ENCODE results near the gene RALB. TPM values are rescaled to one million over a fixed set of nuclear protein-coding genes. Genes with fewer than 3 reads are reported as not detected.

RALB gene
- total RNA-seq, 1 experiment from 2014 or later = 7.2 TPM

- H3K4me2 ChIP-seq (ENCODE audit: low read depth, low read length, poor library complexity, severe bottlenecking) = peak overlapping the region; percentile 78
- no peaks in the 10 kb centered on the region for H3K27me3 ChIP-seq (ENCODE audit: low read length)
- H4K20me1 ChIP-seq (ENCODE audit: insufficient read depth, low read depth, low read length) = no peaks in the 10 kb centered on the region
- H3K27ac ChIP-seq (ENCODE audit: low read length) = peak overlapping the region; percentile 95
- no peaks in the 10 kb centered on the region for H3K9me2 ChIP-seq (replicated peaks; ENCODE audit: insufficient read depth, low read length)
- H2AFZ ChIP-seq (ENCODE audit: low read length) = peak overlapping the region; percentile 93
- no peaks in the 10 kb centered on the region for H3K79me2 ChIP-seq (ENCODE audit: low read length)
- H3K4me3 ChIP-seq (ENCODE audit: low read length) = peak overlapping the region; percentile 58
- peaks cover 70% of the 10 kb centered on the region for H3K4me1 ChIP-seq (ENCODE audit: low read length)
- H3K36me3 ChIP-seq (ENCODE audit: insufficient read depth, low read length) = no peaks in the 10 kb centered on the region
- H3K9me3 ChIP-seq (ENCODE audit: low read length) = no peaks in the 10 kb centered on the region
- H3K9ac ChIP-seq (ENCODE audit: low read length) = peak overlapping the region; percentile 74
- peak; percentile 95 for DNase-seq
Measured at GRCh38 chr2:120341977-120342376, 89.3 kb downstream of the RALB start.

GRCh38 chr2:120342446-120342845 is 89.8 kb downstream of the RALB start:
- H3K27ac ChIP-seq (ENCODE audit: low read length) = peak overlapping the region; percentile 95
- peak overlapping the region; percentile 58 for H3K4me3 ChIP-seq (ENCODE audit: low read length)
- H3K9ac ChIP-seq (ENCODE audit: low read length) = peak overlapping the region; percentile 74
- H2AFZ ChIP-seq (ENCODE audit: low read length) = peak overlapping the region; percentile 93
- H3K79me2 ChIP-seq (ENCODE audit: low read length) = no peaks in the 10 kb centered on the region
- H3K9me2 ChIP-seq (replicated peaks; ENCODE audit: insufficient read depth, low read length) = no peaks in the 10 kb centered on the region
- H3K4me1 ChIP-seq (ENCODE audit: low read length) = peaks cover 65% of the 10 kb centered on the region
- no peaks in the 10 kb centered on the region for H3K27me3 ChIP-seq (ENCODE audit: low read length)
- no peaks in the 10 kb centered on the region for H3K9me3 ChIP-seq (ENCODE audit: low read length)
- H3K36me3 ChIP-seq (ENCODE audit: insufficient read depth, low read length) = no peaks in the 10 kb centered on the region
- no peaks in the 10 kb centered on the region for H4K20me1 ChIP-seq (ENCODE audit: insufficient read depth, low read depth, low read length)
- peak; percentile 57 for DNase-seq
- peak overlapping the region; percentile 78 for H3K4me2 ChIP-seq (ENCODE audit: low read depth, low read length, poor library complexity, severe bottlenecking)

- peak overlapping the region; percentile 95 for H3K27ac ChIP-seq (ENCODE audit: low read length)
- H3K4me2 ChIP-seq (ENCODE audit: low read depth, low read length, poor library complexity, severe bottlenecking) = peak overlapping the region; percentile 78
- no peaks in the 10 kb centered on the region for H3K79me2 ChIP-seq (ENCODE audit: low read length)
- peak; percentile 51 for DNase-seq
- H3K27me3 ChIP-seq (ENCODE audit: low read length) = no peaks in the 10 kb centered on the region
- peak overlapping the region; percentile 74 for H3K9ac ChIP-seq (ENCODE audit: low read length)
- peak overlapping the region; percentile 93 for H2AFZ ChIP-seq (ENCODE audit: low read length)
- peaks cover 59% of the 10 kb centered on the region for H3K4me1 ChIP-seq (ENCODE audit: low read length)
- no peaks in the 10 kb centered on the region for H3K36me3 ChIP-seq (ENCODE audit: insufficient read depth, low read length)
- H3K4me3 ChIP-seq (ENCODE audit: low read length) = peak overlapping the region; percentile 58; the same call in 1 of the 2 replicates
- H4K20me1 ChIP-seq (ENCODE audit: insufficient read depth, low read depth, low read length) = no peaks in the 10 kb centered on the region
- no peaks in the 10 kb centered on the region for H3K9me2 ChIP-seq (replicated peaks; ENCODE audit: insufficient read depth, low read length)
- H3K9me3 ChIP-seq (ENCODE audit: low read length) = no peaks in the 10 kb centered on the region
Measured at GRCh38 chr2:120343100-120343432, 90.4 kb downstream of the RALB start.

GRCh38 chr2:120343433-120344105 is 90.9 kb downstream of the RALB start:
- Histone ChIP-seq H3K4me3 (ENCODE audit: low read length) (peak overlapping the region; percentile 58; the same call in 1 of the 2 replicates), H3K9ac (ENCODE audit: low read length) (peak overlapping the region; percentile 74), H3K4me2 (ENCODE audit: low read depth, low read length, poor library complexity, severe bottlenecking) (peak overlapping the region; percentile 78), H3K79me2 (ENCODE audit: low read length) (no peaks in the 10 kb centered on the region), H3K4me1 (ENCODE audit: low read length) (peaks cover 54% of the 10 kb centered on the region), H3K9me3 (ENCODE audit: low read length) (no peaks in the 10 kb centered on the region), H3K36me3 (ENCODE audit: insufficient read depth, low read length) (no peaks in the 10 kb centered on the region), H4K20me1 (ENCODE audit: insufficient read depth, low read depth, low read length) (no peaks in the 10 kb centered on the region), H3K9me2 (replicated peaks; ENCODE audit: insufficient read depth, low read length) (no peaks in the 10 kb centered on the region), H2AFZ (ENCODE audit: low read length) (peak overlapping the region; percentile 93), H3K27ac (ENCODE audit: low read length) (peak overlapping the region; percentile 95), H3K27me3 (ENCODE audit: low read length) (no peaks in the 10 kb centered on the region)
- peak; percentile 90 for DNase-seq

Small RNAs within 50 kb of the gene (small RNA-seq; reads per million reads assigned to genes)
- not detected for gene MTND4LP14

Other genes with a start within 250 kb of the RALB start
- 0.11 and 3.1 TPM in 2 replicates for gene EPB41L5, start 239.8 kb upstream of the RALB start, total RNA-seq (2014; rRNA removed; shearing (Covaris generic); ENCODE audit: low replicate concordance)
- gene TMEM185B, start 29.5 kb upstream of the RALB start, total RNA-seq (2014; rRNA removed; shearing (Covaris generic); ENCODE audit: low replicate concordance) = 12.9 and 13.0 TPM in 2 replicates
- not detected in 2 replicates for gene INHBB, start 93.3 kb downstream of the RALB start, total RNA-seq (2014; rRNA removed; shearing (Covaris generic); ENCODE audit: low replicate concordance)

Measured in Karpas-422 (cell line).